Activated CD4-positive, alpha-beta memory T cell treated with anti-CD3 and anti-CD28 coated beads, Interleukin-2, amount 10 ng/mL, durations not matched to agents 7 days and 5 days (primary cell): ENCODE results near the gene CIB4. TPM values are rescaled to one million over a fixed set of nuclear protein-coding genes. Genes with fewer than 3 reads are reported as not detected.

Experiments used
- CTCF ChIA-PET: fragments of 350-600 bp; sonication (Branson Sonifier 250); formaldehyde crosslinking; loops from one replicate; lab custom pipeline; 2021; ENCODE audit warnings: antibody characterized with exemption, inconsistent platforms; lab: Charles Lee
- POLR2A ChIA-PET: fragments of 350-600 bp; sonication (Branson Sonifier 250); formaldehyde crosslinking; loops from one replicate; lab custom pipeline; 2021; ENCODE audit warnings: antibody characterized with exemption; lab: Charles Lee
- DNase-seq: peaks from one replicate; pipeline ENCODE4 v3.0.0-alpha.2; 2020
- H3K27ac Mint-ChIP-seq: one replicate; pipeline ENCODE4 v1.8.0; 2021; ENCODE audit warnings: mild to moderate bottlenecking, mixed read lengths
- H3K27me3 Mint-ChIP-seq: one replicate; pipeline ENCODE4 v1.8.0; 2021; ENCODE audit warnings: mixed read lengths
- H3K36me3 Mint-ChIP-seq: one replicate; pipeline ENCODE4 v1.8.0; 2021; ENCODE audit warnings: low read depth, mixed read lengths
- H3K4me1 Mint-ChIP-seq: one replicate; pipeline ENCODE4 v1.8.0; 2021; ENCODE audit warnings: mixed read lengths
- H3K4me3 Mint-ChIP-seq: one replicate; pipeline ENCODE4 v1.8.0; 2021; ENCODE audit warnings: mild to moderate bottlenecking, mixed read lengths
- H3K9me3 Mint-ChIP-seq: one replicate; pipeline ENCODE4 v1.8.0; 2021; ENCODE audit warnings: mixed read lengths
- total RNA-seq, 2 experiments: library from RNA; stranded (reverse); gene quantifications; one replicate each; pipeline ENCODE4 v1.2.3, GENCODE V29; 2021

CIB4 gene
- total RNA-seq, 2 experiments from 2014 or later = not detected

DNA sequence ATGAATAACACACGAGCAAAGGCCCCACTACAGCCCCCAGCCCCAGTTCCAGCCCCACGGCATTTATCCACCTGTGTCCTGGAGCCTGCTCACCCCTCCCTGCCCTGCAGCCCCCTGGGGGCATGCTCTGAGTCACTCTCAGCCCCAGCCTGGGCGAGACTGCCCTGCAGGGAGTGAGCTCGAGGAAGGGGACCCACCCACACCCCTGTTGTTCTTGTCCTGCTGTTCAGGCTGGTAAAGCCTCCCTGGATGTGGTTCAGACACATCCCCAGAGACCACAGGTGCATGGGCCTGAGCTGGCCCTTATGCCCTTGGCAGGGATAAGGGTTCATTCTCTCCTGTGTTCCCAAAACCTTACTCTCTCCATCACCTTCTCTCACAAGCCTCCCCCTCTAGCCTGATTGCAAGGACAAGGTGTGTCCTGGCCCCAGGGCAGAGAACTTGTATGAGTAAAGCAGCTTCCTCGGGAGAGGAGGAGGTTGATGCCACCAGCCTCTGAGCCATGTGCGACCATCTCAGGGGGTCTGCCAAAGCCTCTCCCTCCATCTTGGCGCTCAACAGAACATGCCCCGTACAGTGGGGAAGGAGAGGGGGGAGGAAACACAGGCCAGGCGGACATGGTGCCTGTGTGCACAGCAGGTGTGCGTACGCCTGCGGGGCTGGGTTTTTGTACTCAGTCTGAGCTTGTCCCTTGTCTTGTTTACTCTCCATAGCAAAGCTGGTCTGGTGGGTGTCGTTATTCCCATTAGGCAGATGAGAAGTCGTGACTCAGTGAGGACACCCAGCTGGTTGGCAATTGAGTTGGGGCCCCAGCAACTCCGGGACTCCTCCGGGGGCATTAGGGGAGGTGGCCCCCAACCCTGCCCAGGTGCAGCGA is 64.4 kb downstream of the CIB4 start:
- H3K4me1 Mint-ChIP-seq = no peaks in the 10 kb centered on the region
- CTCF ChIA-PET = interaction anchor here (1.1 to 4.0 kb wide), 7 partner anchors 10 to 99 kb away, joined by 3 to 33 read pairs (median 14); partner anchors contain the start of gene OTOF
- DNase-seq = no peak
- no peak overlapping the region for H3K27ac Mint-ChIP-seq
- peaks cover 30% of the 10 kb centered on the region for H3K27me3 Mint-ChIP-seq
- H3K4me3 Mint-ChIP-seq = no peak overlapping the region
- H3K9me3 Mint-ChIP-seq = no peaks in the 10 kb centered on the region
- no peaks in the 10 kb centered on the region for H3K36me3 Mint-ChIP-seq
- POLR2A ChIA-PET = no interaction called here

DNA sequence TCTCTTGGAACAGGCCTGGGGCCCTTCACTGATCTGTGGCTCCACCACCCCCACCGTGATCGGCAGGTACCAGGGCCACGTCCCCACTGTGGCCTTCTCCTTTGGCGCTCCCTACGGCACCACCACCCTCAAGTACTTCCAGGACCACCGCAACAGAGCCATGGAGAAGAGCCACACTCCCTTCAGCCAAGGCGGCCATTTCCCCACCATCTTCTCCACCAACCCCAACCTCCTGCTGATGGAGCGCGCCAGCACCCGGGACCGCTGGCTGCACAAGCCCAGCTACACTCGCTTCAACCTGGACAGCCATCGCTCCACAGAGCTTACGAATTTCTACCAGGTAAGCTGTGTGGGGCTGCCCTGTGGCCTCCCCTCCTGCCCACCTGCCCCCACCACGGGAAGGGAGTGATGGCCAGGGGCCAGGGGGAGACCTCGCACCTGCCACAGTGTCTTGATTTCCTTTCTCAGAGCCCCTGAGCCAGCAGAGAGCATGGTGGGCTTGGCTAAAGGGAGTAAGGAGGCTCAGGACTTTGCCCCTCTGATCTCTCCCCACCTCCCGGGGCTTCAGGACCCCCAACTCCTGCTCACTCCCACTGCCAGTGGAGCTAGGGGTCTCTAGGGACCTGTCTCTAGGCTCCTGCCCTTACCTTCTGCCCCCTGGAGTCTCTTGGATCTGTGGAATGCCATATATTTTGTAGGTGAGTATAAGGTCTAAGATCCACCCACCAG is 65.2 kb downstream of the CIB4 start:
- H3K4me3 Mint-ChIP-seq = no peak overlapping the region
- CTCF ChIA-PET = interaction anchor here (2.5 to 4.0 kb wide), 4 partner anchors 11 to 72 kb away, joined by 12 to 33 read pairs (median 17); no protein-coding TSS in a partner anchor
- H3K4me1 Mint-ChIP-seq = no peaks in the 10 kb centered on the region

DNA sequence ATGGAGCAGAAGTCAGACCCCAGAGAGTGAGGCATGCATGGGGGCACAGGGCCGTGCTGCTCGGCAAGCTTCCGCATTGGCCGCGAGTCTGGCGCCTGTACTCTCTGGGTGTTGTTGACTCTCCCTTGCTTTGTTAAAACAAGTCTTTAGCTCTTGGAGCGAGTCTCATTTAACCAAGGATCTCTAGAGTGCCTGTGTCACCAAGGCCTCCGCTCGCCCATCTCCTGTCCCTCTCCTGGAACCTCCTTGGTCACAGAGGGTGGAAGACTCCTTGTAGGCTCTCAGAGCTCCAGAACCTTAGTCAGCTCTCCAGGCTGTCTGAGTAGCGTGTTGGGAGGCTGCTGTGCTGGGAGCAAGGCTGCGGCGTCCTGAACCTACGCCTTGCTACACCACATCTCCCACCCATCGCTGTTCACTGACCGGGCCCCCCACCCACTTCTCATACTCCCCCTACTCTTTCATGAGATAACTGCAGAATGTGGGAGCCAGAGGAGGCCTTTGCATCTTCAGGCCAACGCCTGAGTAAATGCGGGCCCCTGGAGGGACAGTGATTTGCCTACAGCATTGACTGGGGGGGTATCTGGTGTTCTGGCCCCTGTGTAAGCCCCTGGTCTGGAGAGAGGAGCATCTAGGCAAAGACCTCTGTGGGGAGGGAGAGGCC is 66.1 kb downstream of the CIB4 start:
- H3K4me1 Mint-ChIP-seq = no peaks in the 10 kb centered on the region
- H3K27me3 Mint-ChIP-seq = peaks cover 36% of the 10 kb centered on the region
- H3K9me3 Mint-ChIP-seq = no peaks in the 10 kb centered on the region
- H3K27ac Mint-ChIP-seq = no peak overlapping the region
- CTCF ChIA-PET = interaction anchor here (1.0 kb wide), 1 partner anchor 624 kb away, joined by 3 read pairs; no protein-coding TSS in a partner anchor
- POLR2A ChIA-PET = no interaction called here
- no peak overlapping the region for H3K4me3 Mint-ChIP-seq
- no peaks in the 10 kb centered on the region for H3K36me3 Mint-ChIP-seq
- DNase-seq = no peak

More for the DNA sequence above, 65.2 kb downstream of the CIB4 start:
- DNase-seq = no peak
- H3K27ac Mint-ChIP-seq = no peak overlapping the region
- POLR2A ChIA-PET = no interaction called here
- no peaks in the 10 kb centered on the region for H3K36me3 Mint-ChIP-seq
- H3K27me3 Mint-ChIP-seq = peaks cover 30% of the 10 kb centered on the region
- no peaks in the 10 kb centered on the region for H3K9me3 Mint-ChIP-seq

- Mint-ChIP-seq H3K4me1 (no peaks in the 10 kb centered on the region), H3K27ac (no peak overlapping the region), H3K36me3 (no peaks in the 10 kb centered on the region), H3K27me3 (peaks cover 32% of the 10 kb centered on the region), H3K9me3 (no peaks in the 10 kb centered on the region), H3K4me3 (no peak overlapping the region)
- ChIA-PET CTCF (interaction anchor here (1.0 kb wide), 1 partner anchor 623 kb away, joined by 3 read pairs; no protein-coding TSS in a partner anchor), POLR2A (no interaction called here)
- DNase-seq = no peak
These were observed 66.9 kb downstream of the CIB4 start for GRCh38 chr2:26574066-26574899.

DNA sequence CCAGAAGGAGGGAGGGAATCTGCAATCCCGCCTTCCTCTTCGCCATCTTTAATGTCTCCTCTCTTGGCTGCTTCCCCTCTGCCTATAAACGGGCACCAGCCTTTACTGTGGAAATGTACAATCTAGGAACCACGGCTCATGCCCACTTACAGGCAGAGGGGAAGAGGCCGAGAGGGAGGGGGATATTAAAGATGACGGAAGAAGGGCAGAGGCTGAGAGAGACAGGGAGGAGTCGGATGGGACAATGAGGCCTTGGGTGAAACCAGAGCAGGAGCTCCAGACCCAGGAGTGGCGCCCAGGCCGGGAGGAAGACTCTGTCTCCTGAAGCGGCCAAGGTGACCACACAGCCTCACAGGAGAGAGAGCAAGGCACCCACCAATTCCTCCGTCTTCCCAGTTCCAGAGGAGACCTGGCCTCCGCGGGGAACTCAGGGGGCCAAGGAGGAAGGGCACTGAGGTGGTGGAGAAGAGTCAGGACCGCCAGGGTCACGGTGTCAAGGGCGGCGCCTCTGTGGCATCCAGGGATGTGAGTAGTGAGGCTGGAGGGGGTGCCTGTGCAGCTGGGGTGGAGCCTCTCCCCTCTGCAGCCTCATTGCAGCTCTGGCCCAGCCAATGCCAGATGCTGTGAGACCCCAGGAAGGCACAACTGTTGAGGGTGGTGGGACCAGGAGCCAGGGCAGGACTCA is 67.8 kb downstream of the CIB4 start:
- Mint-ChIP-seq H3K36me3 (no peaks in the 10 kb centered on the region), H3K4me3 (no peak overlapping the region), H3K27ac (no peak overlapping the region), H3K9me3 (no peaks in the 10 kb centered on the region), H3K4me1 (no peaks in the 10 kb centered on the region), H3K27me3 (peaks cover 25% of the 10 kb centered on the region)
- ChIA-PET CTCF (no interaction called here), POLR2A (no interaction called here)
- no peak for DNase-seq

GRCh38 chr2:26572591-26572990 is 68.6 kb downstream of the CIB4 start:
- DNase-seq = no peak
- Mint-ChIP-seq H3K4me1 (no peaks in the 10 kb centered on the region), H3K27me3 (peaks cover 24% of the 10 kb centered on the region), H3K4me3 (no peak overlapping the region), H3K27ac (no peak overlapping the region), H3K9me3 (no peaks in the 10 kb centered on the region), H3K36me3 (no peaks in the 10 kb centered on the region)
- ChIA-PET CTCF (no interaction called here), POLR2A (no interaction called here)

GRCh38 chr2:26571316-26571715 is 69.8 kb downstream of the CIB4 start:
- ChIA-PET CTCF (no interaction called here), POLR2A (no interaction called here)
- DNase-seq = no peak
- no peaks in the 10 kb centered on the region for H3K36me3 Mint-ChIP-seq
- H3K9me3 Mint-ChIP-seq = no peaks in the 10 kb centered on the region
- peaks cover 27% of the 10 kb centered on the region for H3K27me3 Mint-ChIP-seq
- no peak overlapping the region for H3K4me3 Mint-ChIP-seq
- no peaks in the 10 kb centered on the region for H3K4me1 Mint-ChIP-seq
- no peak overlapping the region for H3K27ac Mint-ChIP-seq

DNA sequence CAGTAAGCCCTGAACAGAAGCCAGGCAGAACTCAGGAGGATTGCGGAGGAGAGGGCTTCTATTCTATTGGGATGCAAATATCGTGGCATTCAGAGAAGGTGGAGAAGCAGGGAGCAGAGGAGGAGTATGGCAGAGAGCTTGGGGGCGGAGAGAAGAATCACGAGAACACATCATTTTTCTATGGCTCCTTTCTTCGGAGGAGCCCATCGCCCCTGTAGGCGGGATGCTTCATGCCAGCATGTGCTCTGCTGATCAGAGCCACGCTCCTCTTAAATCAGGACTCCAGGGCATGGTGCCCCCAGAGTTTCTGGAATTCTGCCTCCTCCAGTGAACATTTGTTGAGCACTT is 71.1 kb downstream of the CIB4 start:
- Mint-ChIP-seq H3K27me3 (peaks cover 35% of the 10 kb centered on the region), H3K27ac (no peak overlapping the region), H3K36me3 (no peaks in the 10 kb centered on the region), H3K4me3 (no peak overlapping the region), H3K4me1 (no peaks in the 10 kb centered on the region), H3K9me3 (no peaks in the 10 kb centered on the region)
- no peak for DNase-seq
- ChIA-PET POLR2A (no interaction called here), CTCF (no interaction called here)

GRCh38 chr2:26569216-26570082 is 71.7 kb downstream of the CIB4 start:
- H3K4me1 Mint-ChIP-seq = no peaks in the 10 kb centered on the region
- ChIA-PET POLR2A (no interaction called here), CTCF (no interaction called here)
- DNase-seq = no peak
- H3K4me3 Mint-ChIP-seq = no peak overlapping the region
- H3K36me3 Mint-ChIP-seq = no peaks in the 10 kb centered on the region
- H3K27ac Mint-ChIP-seq = no peak overlapping the region
- no peaks in the 10 kb centered on the region for H3K9me3 Mint-ChIP-seq
- peaks cover 39% of the 10 kb centered on the region for H3K27me3 Mint-ChIP-seq

DNA sequence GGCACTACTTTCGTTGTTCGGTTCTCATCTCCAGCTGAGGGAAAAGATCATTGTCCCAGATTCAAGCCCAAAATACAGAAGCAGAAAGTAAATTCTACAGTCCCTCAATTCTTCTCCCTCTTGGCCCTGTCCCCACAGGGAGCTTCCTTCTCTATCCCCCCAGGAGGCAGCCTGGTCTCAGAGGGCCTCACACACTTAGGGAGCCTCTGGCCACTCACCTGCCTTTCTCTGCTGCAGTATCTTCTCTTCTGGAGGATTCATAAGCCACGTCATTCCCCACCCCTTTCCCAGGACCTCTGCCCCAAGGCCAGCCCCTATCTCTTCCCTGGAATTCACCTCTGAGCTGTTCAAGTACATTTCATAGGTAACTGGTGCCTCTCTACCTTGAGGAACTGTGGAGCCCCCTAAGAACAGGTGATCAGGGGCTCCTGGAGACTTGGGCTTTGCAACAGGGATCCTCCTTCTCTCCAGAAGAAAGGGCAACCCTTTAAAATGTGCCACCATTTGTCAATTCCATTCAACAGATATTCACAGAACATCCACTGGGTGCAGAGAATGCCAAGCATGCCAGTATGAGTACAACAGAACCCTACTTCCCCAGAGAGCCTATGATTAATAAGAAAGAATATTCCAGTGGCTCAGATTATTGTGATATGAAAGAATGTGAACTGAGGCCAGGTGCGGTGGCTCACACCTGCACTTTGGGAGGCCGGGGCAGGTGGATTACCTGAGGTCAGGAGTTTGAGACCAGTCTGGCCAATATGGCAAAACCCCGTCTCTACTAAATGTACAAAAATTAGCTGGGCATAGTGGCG is 72.9 kb downstream of the CIB4 start:
- Mint-ChIP-seq H3K27ac (no peak overlapping the region), H3K27me3 (peaks cover 48% of the 10 kb centered on the region), H3K9me3 (no peaks in the 10 kb centered on the region), H3K36me3 (no peaks in the 10 kb centered on the region), H3K4me1 (no peaks in the 10 kb centered on the region), H3K4me3 (no peak overlapping the region)
- DNase-seq = no peak
- POLR2A ChIA-PET = no interaction called here
- CTCF ChIA-PET = interaction anchor here (0.7 kb wide), 1 partner anchor 9 kb away, joined by 4 read pairs; no protein-coding TSS in a partner anchor

DNA sequence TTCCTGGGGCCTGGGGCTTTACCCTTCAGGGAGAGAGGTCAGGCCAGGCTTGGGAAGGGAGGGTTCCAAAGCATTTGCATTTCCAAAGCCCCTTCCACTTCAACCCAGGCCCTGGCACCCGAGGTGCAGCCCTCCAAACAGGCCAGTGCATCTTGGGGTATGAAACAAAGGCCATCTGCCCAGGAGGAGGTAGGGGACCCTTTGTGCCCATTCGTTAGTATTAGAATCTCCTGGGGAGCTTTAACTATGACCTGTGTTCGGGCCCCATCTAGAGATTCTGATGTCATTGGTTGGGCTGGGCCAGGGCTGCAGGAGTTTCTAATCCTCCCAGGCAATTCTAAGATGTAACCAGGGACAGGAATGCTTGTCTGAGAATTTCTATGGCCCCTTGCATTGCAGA is 73.6 kb downstream of the CIB4 start:
- CTCF ChIA-PET = no interaction called here
- H3K4me3 Mint-ChIP-seq = no peak overlapping the region

More for the DNA sequence above, 73.6 kb downstream of the CIB4 start:
- no peaks in the 10 kb centered on the region for H3K9me3 Mint-ChIP-seq
- POLR2A ChIA-PET = no interaction called here
- H3K36me3 Mint-ChIP-seq = no peaks in the 10 kb centered on the region
- H3K27me3 Mint-ChIP-seq = peaks cover 55% of the 10 kb centered on the region
- H3K4me1 Mint-ChIP-seq = no peaks in the 10 kb centered on the region
- no peak for DNase-seq
- H3K27ac Mint-ChIP-seq = no peak overlapping the region
